Measurements from ENCODE around the gene PEAR1.
"Not testable (repeated sequence)": the region's sequence is repeated elsewhere in the genome, so short reads cannot be mapped to it uniquely, and the experiment has no call there.

PEAR1 gene

DNA sequence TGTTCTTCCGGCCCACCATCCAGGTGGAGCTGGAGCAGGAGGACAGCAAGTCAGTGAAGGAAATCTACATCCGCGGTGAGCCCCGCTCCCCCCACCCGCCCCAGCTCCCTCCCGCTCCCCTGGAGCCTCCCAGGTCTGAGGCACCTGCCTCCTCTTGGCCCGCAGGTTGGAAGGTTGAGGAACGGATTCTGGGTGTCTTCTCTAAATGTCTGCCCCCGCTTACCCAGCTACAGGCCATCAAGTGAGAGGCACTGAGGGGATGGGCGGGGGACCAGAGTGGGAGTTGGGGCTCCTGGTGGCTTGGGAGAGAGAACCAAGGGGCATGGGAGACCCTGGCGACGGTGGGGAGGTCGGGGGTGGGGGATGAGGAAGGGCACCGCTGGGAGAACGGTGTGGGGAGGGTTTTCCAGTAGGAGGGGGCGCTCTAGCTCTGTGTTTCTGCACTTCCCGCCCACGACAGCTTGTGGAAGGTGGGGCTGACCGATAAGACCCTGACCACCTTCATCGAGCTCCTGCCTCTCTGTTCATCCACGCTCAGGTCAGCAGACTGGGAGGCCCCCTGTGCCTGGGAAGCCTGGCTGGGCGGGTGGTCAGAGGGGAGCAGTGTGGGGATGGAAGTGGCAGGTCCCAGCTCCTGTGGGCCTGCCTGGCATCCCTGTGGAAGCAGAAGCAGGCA is 31.1 kb downstream of the PEAR1 start:
- peaks cover 3 to 5% of the 10 kb centered on the region in 2 experiments for H3K4me1 ChIP-seq (ENCODE audit: control insufficient read depth in 1 of 2, insufficient read depth in 1 of 2, low read depth in 1 of 2, low read length in 1 of 2)
- H3K27me3 ChIP-seq = peaks cover 100% of the 10 kb centered on the region
- no peaks in the 10 kb centered on the region for H3K9me3 ChIP-seq
- H3K27ac ChIP-seq = no peak overlapping the region
- no peaks in the 10 kb centered on the region for H3K36me3 ChIP-seq
- no peak overlapping the region for H3K4me3 ChIP-seq (ENCODE audit: low read depth in 1 of 2, low read length in 1 of 2)
- TF ChIP-seq, protein P1, sequence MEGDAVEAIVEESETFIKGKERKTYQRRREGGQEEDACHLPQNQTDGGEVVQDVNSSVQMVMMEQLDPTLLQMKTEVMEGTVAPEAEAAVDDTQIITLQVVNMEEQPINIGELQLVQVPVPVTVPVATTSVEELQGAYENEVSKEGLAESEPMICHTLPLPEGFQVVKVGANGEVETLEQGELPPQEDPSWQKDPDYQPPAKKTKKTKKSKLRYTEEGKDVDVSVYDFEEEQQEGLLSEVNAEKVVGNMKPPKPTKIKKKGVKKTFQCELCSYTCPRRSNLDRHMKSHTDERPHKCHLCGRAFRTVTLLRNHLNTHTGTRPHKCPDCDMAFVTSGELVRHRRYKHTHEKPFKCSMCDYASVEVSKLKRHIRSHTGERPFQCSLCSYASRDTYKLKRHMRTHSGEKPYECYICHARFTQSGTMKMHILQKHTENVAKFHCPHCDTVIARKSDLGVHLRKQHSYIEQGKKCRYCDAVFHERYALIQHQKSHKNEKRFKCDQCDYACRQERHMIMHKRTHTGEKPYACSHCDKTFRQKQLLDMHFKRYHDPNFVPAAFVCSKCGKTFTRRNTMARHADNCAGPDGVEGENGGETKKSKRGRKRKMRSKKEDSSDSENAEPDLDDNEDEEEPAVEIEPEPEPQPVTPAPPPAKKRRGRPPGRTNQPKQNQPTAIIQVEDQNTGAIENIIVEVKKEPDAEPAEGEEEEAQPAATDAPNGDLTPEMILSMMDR (IDR thresholded peaks at IDR 0.05) = no peak

DNA sequence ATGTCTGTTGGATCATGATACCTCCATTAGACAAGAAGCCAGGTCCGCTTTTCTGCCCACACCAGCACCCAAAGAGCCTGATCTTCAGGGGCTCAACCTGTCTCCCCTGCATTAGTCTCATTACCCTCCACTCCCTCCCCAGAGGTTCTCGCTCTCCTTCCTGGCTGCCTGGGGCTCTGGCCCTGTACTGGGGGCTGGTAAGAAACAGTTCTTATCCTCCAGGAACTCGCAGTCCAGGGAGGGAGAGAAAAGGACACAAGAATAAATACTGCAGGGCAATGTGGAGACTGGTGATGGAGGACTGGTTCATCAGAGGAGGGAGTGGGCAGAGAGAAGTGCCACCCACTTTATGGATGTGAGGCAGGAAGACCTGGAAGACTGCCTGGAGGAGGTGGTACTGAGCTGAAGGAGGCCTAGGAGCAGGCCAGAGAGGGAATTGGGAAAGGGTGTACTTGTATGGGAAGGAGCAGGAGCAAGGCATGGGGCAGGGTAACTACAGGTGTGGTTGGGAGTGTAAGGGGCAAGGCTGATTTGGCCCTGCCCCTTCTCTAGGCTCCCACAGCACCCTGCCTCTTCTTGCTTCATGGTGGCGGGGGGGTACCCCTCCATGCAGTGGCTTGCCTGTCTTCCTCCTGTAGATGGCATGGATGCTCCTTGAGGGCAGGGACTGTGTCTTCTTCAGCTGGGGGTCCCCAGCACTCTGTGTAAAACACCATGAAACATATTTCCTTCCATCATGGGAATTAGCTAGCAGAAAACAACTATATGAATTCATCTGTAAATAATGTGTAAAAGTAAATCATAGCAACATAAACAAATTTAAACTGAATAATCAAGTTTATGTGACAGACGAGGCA is 31.9 kb downstream of the PEAR1 start:
- Histone ChIP-seq H3K27me3 (peaks cover 100% of the 10 kb centered on the region), H3K9me3 (no peaks in the 10 kb centered on the region), H3K4me1 (ENCODE audit: control insufficient read depth in 1 of 2, insufficient read depth in 1 of 2, low read depth in 1 of 2, low read length in 1 of 2) (peaks cover 2 to 5% of the 10 kb centered on the region in 2 experiments), H3K4me3 (ENCODE audit: low read depth in 1 of 2, low read length in 1 of 2) (no peak overlapping the region), H3K27ac (no peak overlapping the region), H3K36me3 (no peaks in the 10 kb centered on the region)
- TF ChIP-seq, protein P1 (IDR thresholded peaks at IDR 0.05) = no peak

DNA sequence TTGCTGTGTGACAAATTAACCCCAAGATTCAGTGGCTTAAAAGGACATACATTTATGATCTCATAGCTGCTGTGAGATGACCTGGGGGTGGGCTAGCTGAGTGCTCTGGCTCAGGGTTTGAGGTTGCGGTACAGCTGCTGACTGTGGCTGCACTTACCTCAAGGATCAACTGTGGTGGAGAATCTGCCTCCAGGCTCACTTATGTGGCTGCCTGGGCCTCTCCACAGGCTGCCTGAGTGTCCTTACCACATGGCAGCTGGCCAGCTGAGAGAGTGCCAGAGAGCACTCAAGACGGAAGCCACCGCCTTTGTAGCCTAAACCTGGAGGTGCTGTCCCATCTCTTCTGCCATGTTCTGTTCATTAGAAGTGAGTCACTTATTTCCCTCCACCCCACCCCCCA is 32.7 kb downstream of the PEAR1 start:
- Histone ChIP-seq H3K36me3 (no peaks in the 10 kb centered on the region), H3K27me3 (peaks cover 100% of the 10 kb centered on the region), H3K4me3 (ENCODE audit: low read depth in 1 of 2, low read length in 1 of 2) (no peak overlapping the region), H3K27ac (no peak overlapping the region), H3K4me1 (ENCODE audit: control insufficient read depth in 1 of 2, insufficient read depth in 1 of 2, low read depth in 1 of 2, low read length in 1 of 2) (peaks cover 0 to 5% of the 10 kb centered on the region in 2 experiments), H3K9me3 (no peaks in the 10 kb centered on the region)
- TF ChIP-seq, protein P1 (IDR thresholded peaks at IDR 0.05) = no peak

DNA sequence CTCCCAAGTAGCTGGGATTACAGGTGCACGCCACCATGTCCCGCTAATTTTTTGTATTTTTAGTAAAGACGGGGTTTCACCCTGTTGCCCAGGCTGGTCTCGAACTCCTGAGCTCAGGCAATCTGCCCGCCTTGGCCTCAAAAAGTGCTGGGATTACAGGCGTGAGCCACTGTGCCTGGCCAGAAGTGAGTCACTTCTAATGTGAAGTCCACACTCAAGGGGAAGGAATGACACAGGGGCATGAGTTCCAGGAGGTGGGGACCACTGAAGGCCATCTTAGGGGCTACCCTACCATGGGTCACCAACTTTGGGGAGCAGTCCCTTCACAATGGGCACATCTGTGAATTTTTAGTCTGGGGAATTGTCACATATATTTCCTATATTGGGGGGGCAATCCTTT is 33.2 kb downstream of the PEAR1 start:
- H3K27me3 ChIP-seq = peaks cover 100% of the 10 kb centered on the region
- not testable (repeated sequence) for H3K4me3 ChIP-seq (ENCODE audit: low read depth in 1 of 2, low read length in 1 of 2); H3K36me3 ChIP-seq; H3K9me3 ChIP-seq; H3K4me1 ChIP-seq (ENCODE audit: control insufficient read depth in 1 of 2, insufficient read depth in 1 of 2, low read depth in 1 of 2, low read length in 1 of 2); H3K27ac ChIP-seq

DNA sequence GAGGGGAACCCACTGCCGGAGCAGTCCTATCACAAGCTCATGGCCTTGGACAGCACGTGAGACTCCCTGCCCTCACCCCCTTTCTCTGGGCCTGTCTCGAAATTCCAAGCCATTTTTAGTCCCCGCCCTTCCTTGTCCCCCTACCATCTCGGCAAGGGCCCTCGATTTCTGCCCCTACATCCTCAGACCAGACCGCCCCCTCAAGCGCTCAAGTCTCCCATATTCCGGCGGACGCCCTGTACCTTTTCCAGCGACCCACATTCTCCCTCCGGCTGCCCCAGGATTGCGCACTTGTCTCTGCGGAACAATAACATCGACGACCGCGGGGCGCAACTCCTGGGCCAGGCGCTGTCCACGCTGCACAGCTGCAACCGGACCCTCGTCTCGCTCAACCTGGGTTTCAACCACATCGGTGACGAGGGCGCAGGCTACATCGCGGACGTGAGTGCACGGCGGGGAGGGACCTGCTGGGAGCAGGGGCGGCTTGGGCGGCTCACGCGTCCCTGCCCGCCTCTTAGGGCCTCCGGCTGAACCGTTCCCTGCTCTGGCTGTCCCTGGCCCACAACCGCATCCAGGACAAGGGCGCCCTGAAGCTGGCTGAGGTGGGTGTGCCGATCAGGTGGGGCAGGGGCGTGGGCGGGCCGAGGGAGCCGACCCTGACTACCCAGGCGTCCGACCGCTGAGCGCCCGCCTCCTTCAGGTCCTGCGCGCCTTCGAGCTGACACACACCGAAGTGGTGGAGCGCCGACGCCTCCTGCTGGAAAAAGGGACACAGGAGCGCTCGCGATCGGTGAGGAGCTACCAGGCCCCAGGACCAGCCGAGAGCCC is 33.9 kb downstream of the PEAR1 start:
- Histone ChIP-seq H3K36me3 (no peaks in the 10 kb centered on the region), H3K9me3 (no peaks in the 10 kb centered on the region), H3K4me1 (ENCODE audit: control insufficient read depth in 1 of 2, insufficient read depth in 1 of 2, low read depth in 1 of 2, low read length in 1 of 2) (peaks cover 0 to 5% of the 10 kb centered on the region in 2 experiments), H3K27me3 (peaks cover 100% of the 10 kb centered on the region), H3K27ac (no peak overlapping the region), H3K4me3 (ENCODE audit: low read depth in 1 of 2, low read length in 1 of 2) (no peak overlapping the region)
- TF ChIP-seq, protein P1 (IDR thresholded peaks at IDR 0.05) = no peak
